OCI-LY7 (cell line): Measurements from ENCODE around the gene AGBL1.

Experiments used
- CTCF ChIP-seq: fragments of 200-600 bp; sonication (generic); conservative IDR thresholded peaks from 2 replicates; pipeline ENCODE4 v1.5.1; 2014; ENCODE audit warnings: mild to moderate bottlenecking, antibody characterized with exemption, low read length, moderate library complexity, mixed read lengths
- EZH2phosphoT487 ChIP-seq: fragments of 200-600 bp; sonication (generic); IDR thresholded peaks from 2 replicates; pipeline ENCODE4 v1.6.1; 2018; ENCODE audit warnings: low read depth, borderline replicate concordance, mild to moderate bottlenecking, mixed run types, antibody characterized with exemption, low read length, moderate library complexity, mixed read lengths

- TF ChIP-seq CTCF (no peak), EZH2phosphoT487 (no peak)
Measured at GRCh38 chr15:86036243-86036642, 43.4 kb upstream of the AGBL1 start.
